Measurements from ENCODE around the gene ZNRF2. TPM values are rescaled to one million over a fixed set of nuclear protein-coding genes. Genes with fewer than 3 reads are reported as not detected.

The ZNRF2 gene
- total and polyA plus RNA-seq, 10 of the 15 experiments (the other 5 are each of a cell fraction or from before 2014, with no cell fraction given), result 1.2 to 20.4 (median 9.5) TPM

- in situ Hi-C loops (cut with MboI) (no loop called here), intact Hi-C loops (cut with micrococcal nuclease; ENCODE audit: unreplicated experiment) (no loop called here)
- CTCF ChIA-PET, result no interaction called here
- no peaks in the 10 kb centered on the region for H3K27me3 ChIP-seq (replicated peaks in 1 of 2; ENCODE audit: control insufficient read depth in 2 of 2, insufficient read depth in 2 of 2, low read length in 1 of 2)
- 100% methylated on average over 3 of the region's 3 CpGs for WGBS (ENCODE audit: insufficient coverage, insufficient replicate concordance, low lambda C conversion rate, missing lambda C conversion rate)
- H3K4me2 ChIP-seq (ENCODE audit: control insufficient read depth, insufficient read depth), result no peak overlapping the region
- RAD21 ChIA-PET (ENCODE audit: unreplicated experiment), result interaction anchor here (1.5 kb wide), 1 partner anchor 127 kb away, joined by 4 read pairs; no protein-coding TSS in a partner anchor
- H3K4me3 ChIP-seq, result no peak overlapping the region
- H2AFZ ChIP-seq (ENCODE audit: control insufficient read depth, low read depth, low read length), result no peak overlapping the region
- no peak for TF ChIP-seq BHLHE40 (IDR thresholded peaks at IDR 0.05; ENCODE audit: borderline replicate concordance in 1 of 2, low read depth in 2 of 2, low read length in 1 of 2)
- no peak for TF ChIP-seq SMARCA5 (IDR thresholded peaks at IDR 0.05)
- no peak for TF ChIP-seq HDAC6 (IDR thresholded peaks at IDR 0.05; ENCODE audit: unreplicated experiment)
- no peak for TF ChIP-seq TBL1XR1 (IDR thresholded peaks at IDR 0.05; ENCODE audit: low read depth, low read length)
- no peak for TF ChIP-seq SUZ12 (IDR thresholded peaks at IDR 0.05; ENCODE audit: unreplicated experiment)
- TF ChIP-seq KAT2A (conservative IDR thresholded peaks at IDR 0.05; ENCODE audit: control insufficient read depth, low read depth, low read length), result no peak
- TF ChIP-seq ZNF274 (IDR thresholded peaks at IDR 0.05; ENCODE audit: insufficient read depth, insufficient read length), result no peak
- TF ChIP-seq YY1 (IDR thresholded peaks at IDR 0.05; ENCODE audit: low read depth, low read length), result no peak
- no peak for TF ChIP-seq MEF2A (IDR thresholded peaks at IDR 0.05; ENCODE audit: insufficient read depth, low read depth, low read length)
- no peak for TF ChIP-seq FOXM1 (IDR thresholded peaks at IDR 0.05; ENCODE audit: low read depth, low read length)
- no peak for TF ChIP-seq DPF2 (IDR thresholded peaks at IDR 0.05)
- no peak for TF ChIP-seq BMI1 (IDR thresholded peaks at IDR 0.05; ENCODE audit: borderline replicate concordance)
- TF ChIP-seq USF1 (IDR thresholded peaks at IDR 0.05; ENCODE audit: borderline replicate concordance, extremely low read length, insufficient read depth, low read depth, low read length), result no peak
- no peak for TF ChIP-seq ZNF384 (IDR thresholded peaks at IDR 0.05; ENCODE audit: borderline replicate concordance, low read depth, low read length)
- no peak for TF ChIP-seq REST (IDR thresholded peaks at IDR 0.05; ENCODE audit: low read depth, low read length)
- TF ChIP-seq SMAD5 (IDR thresholded peaks at IDR 0.05; ENCODE audit: low read depth), result no peak
- no peak for TF ChIP-seq KLF5 (IDR thresholded peaks at IDR 0.05; ENCODE audit: partially characterized antibody)
- no peak overlapping the region for H3K27ac ChIP-seq (ENCODE audit: control insufficient read depth, insufficient read depth)
- no TSS peak for BruUV-seq (replicated peaks)
- DNase-seq (ENCODE audit: low read depth, low spot score) (no peak), FAIRE-seq (no peak), ATAC-seq (no peak)
- H3K36me3 ChIP-seq (ENCODE audit: control insufficient read depth in 2 of 2, insufficient read depth in 2 of 2, low read length in 1 of 2), result no peaks in the 10 kb centered on the region; a peak in 2 of 4 replicates
- no peaks in the 10 kb centered on the region for H4K20me1 ChIP-seq (ENCODE audit: control insufficient read depth, insufficient read depth)
- H3K4me1 ChIP-seq (ENCODE audit: control insufficient read depth, insufficient read depth, low read length), result no peaks in the 10 kb centered on the region
- SMC1A ChIA-PET (ENCODE audit: uncharacterized antibody, unreplicated experiment), result no interaction called here
- H3K9ac ChIP-seq (ENCODE audit: control insufficient read depth, insufficient read depth, low read length), result no peak overlapping the region
- no peaks in the 10 kb centered on the region for H3K79me2 ChIP-seq (ENCODE audit: control insufficient read depth, insufficient read depth, low read length)
- no peaks in the 10 kb centered on the region for H3K9me3 ChIP-seq (replicated peaks; ENCODE audit: control insufficient read depth, insufficient read depth, low read length)
- POLR2A ChIA-PET, result no interaction called here
These were observed 119.1 kb downstream of the ZNRF2 start for GRCh38 chr7:30403477-30403876.

All from GM12878 (cell line).